ENCODE results near the gene SMIM45.

DNA sequence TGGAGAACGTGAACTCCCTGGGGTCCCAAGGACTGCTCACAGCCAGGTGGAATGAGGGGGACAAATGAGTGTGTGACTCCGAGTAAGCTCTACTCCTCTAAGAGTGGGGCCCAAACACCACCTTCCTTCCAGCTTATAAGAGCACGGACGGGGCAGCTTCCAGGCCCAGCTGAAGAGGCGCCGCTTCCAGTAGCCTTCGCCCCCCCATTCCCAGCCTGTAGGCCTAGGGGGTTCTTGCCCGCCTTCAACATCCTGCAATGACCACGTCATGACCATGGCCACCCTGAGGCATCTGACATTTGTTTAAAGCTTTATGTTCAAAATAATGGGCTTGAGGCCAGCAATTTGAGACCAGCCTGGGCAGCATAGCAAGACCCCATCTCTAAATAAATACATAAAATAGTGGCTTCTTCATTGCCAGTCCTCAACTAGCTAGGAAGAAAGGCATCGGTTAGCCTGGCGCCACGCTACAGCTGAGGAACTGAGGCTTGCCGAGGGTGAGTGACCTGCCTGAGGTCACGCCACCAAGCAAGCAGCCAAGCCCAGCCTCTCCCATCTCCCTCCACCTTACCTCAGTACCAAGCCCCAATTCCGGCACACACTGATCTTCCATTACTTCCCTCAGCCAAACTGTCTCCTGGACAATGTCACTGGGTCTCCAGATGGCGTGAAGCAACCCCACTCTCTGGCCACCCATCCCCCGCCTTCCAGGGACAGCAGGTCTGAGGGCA, 17.5 kb upstream of the SMIM45 start:
- TF ChIP-seq, protein P1, sequence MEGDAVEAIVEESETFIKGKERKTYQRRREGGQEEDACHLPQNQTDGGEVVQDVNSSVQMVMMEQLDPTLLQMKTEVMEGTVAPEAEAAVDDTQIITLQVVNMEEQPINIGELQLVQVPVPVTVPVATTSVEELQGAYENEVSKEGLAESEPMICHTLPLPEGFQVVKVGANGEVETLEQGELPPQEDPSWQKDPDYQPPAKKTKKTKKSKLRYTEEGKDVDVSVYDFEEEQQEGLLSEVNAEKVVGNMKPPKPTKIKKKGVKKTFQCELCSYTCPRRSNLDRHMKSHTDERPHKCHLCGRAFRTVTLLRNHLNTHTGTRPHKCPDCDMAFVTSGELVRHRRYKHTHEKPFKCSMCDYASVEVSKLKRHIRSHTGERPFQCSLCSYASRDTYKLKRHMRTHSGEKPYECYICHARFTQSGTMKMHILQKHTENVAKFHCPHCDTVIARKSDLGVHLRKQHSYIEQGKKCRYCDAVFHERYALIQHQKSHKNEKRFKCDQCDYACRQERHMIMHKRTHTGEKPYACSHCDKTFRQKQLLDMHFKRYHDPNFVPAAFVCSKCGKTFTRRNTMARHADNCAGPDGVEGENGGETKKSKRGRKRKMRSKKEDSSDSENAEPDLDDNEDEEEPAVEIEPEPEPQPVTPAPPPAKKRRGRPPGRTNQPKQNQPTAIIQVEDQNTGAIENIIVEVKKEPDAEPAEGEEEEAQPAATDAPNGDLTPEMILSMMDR (IDR thresholded peaks at IDR 0.05), result no peak
- TF ChIP-seq POLR2A (IDR thresholded peaks at IDR 0.05), result no peak
- TF ChIP-seq EP300 (IDR thresholded peaks at IDR 0.05), result no peak

Data from ovary (tissue), 3 donors.